SK-N-MC (cell line): ENCODE data around the gene DYNC1LI2.

Source experiments
- EZH2 ChIP-seq: fragments of 200-600 bp; sonication (generic); IDR thresholded peaks from one replicate; pipeline ENCODE4 v1.6.1; 2017; ENCODE audit warnings: antibody characterized with exemption
- POLR2AphosphoS5 ChIP-seq: IDR thresholded peaks from 2 replicates; pipeline ENCODE4 v1.6.1; 2012; ENCODE audit warnings: mild to moderate bottlenecking, low read depth, low read length, borderline replicate concordance

GRCh38 chr16:66741950-66742808, 9.2 kb downstream of the DYNC1LI2 start:
- TF ChIP-seq POLR2AphosphoS5 (no peak), EZH2 (no peak)
